Esophagus mucosa (tissue), 1 donor: Measurements from ENCODE around the gene BGN. TPM values are rescaled to one million over a fixed set of nuclear protein-coding genes. Genes with fewer than 3 reads are reported as not detected.

Experiments used
- ATAC-seq: fragments of 200-7000 bp; cut with Tn5 transposase; one replicate; pipeline ENCODE4 v1.9.1; 2020
- total RNA-seq: library from RNA; stranded (reverse); gene quantifications from one replicate; pipeline ENCODE4 v1.2.4, GENCODE V29; 2023
- donor health status: DM: yes; HTN: yes; CAD: no.

Gene BGN
- total RNA-seq, 1 donor from 2014 or later, result 29.3 TPM

- ATAC-seq, result no peak
Observed at GRCh38 chrX:153533091-153533490, 38.3 kb downstream of the BGN start.

GRCh38 chrX:153537080-153537479 is 42.3 kb downstream of the BGN start:
- ATAC-seq, result no peak

GRCh38 chrX:153537526-153538295 is 42.9 kb downstream of the BGN start:
- ATAC-seq, result no peak

GRCh38 chrX:153538424-153538823 is 43.6 kb downstream of the BGN start:
- no peak for ATAC-seq

GRCh38 chrX:153539171-153539978 is 44.6 kb downstream of the BGN start:
- ATAC-seq, result peak; percentile 80

- no peak for ATAC-seq
Observed at GRCh38 chrX:153539979-153540358, 45.2 kb downstream of the BGN start.

- ATAC-seq, result no peak
Observed at GRCh38 chrX:153544727-153545126, 49.9 kb downstream of the BGN start.

GRCh38 chrX:153546386-153546785 is 51.6 kb downstream of the BGN start:
- no peak for ATAC-seq

- no peak for ATAC-seq
Observed at GRCh38 chrX:153547195-153547594, 52.4 kb downstream of the BGN start.

GRCh38 chrX:153549231-153549630 is 54.5 kb downstream of the BGN start:
- no peak for ATAC-seq

GRCh38 chrX:153549807-153550206 is 55.0 kb downstream of the BGN start:
- no peak for ATAC-seq

- no peak for ATAC-seq
Observed at GRCh38 chrX:153551135-153551534, 56.4 kb downstream of the BGN start.

GRCh38 chrX:153554519-153555167 is 59.9 kb downstream of the BGN start:
- ATAC-seq, result peak; percentile 69

GRCh38 chrX:153556767-153557166 is 62.0 kb downstream of the BGN start:
- no peak for ATAC-seq

- no peak for ATAC-seq
Observed at GRCh38 chrX:153557618-153558355, 63.0 kb downstream of the BGN start.

Other genes with a start within 250 kb of the BGN start
- gene PNMA6F, start 173.2 kb upstream of the BGN start, total RNA-seq, result not detected
- gene ZNF275, start 160.8 kb upstream of the BGN start, total RNA-seq, result 1.6 TPM
- gene PNMA6E, start 93.6 kb upstream of the BGN start, total RNA-seq, result not detected
- gene ZFP92, start 83.5 kb upstream of the BGN start, total RNA-seq, result 0.08 TPM
- gene TREX2, start 48.9 kb upstream of the BGN start, total RNA-seq, result 2.0 TPM
- gene HAUS7, start 24.4 kb upstream of the BGN start, total RNA-seq, result 16.6 TPM
- not detected for gene ATP2B3, start 22.7 kb downstream of the BGN start, total RNA-seq
- 18.2 TPM for gene CCNQ, start 104.2 kb downstream of the BGN start, total RNA-seq
- gene DUSP9, start 152.2 kb downstream of the BGN start, total RNA-seq, result 0.76 TPM
- 1.00 TPM for gene PNCK, start 178.8 kb downstream of the BGN start, total RNA-seq
- gene SLC6A8, start 192.9 kb downstream of the BGN start, total RNA-seq, result 62.0 TPM
- gene BCAP31, start 229.4 kb downstream of the BGN start, total RNA-seq, result 191 TPM
- gene ABCD1, start 229.9 kb downstream of the BGN start, total RNA-seq, result 2.5 TPM